HT1080 (cell line): Measurements from ENCODE around the gene AGRN. TPM values are rescaled to one million over a fixed set of nuclear protein-coding genes. Genes with fewer than 3 reads are reported as not detected.
"Not testable (repeated sequence)": the region's sequence is repeated elsewhere in the genome, so short reads cannot be mapped to it uniquely, and the experiment has no call there.

ENCODE experiments used
- DNase-seq: peaks from one replicate; pipeline ENCODE4 v3.0.0-alpha.2; 2015; ENCODE audit warnings: low read depth
- total RNA-seq: library from RNA; depleted of rRNA; stranded (reverse); fragments of >200 nt; shearing (Covaris generic); gene quantifications from 2 replicates; pipeline ENCODE4 v1.2.3, GENCODE V29; 2014

AGRN gene
- total RNA-seq, 1 experiment from 2014 or later: 101 TPM

DNA sequence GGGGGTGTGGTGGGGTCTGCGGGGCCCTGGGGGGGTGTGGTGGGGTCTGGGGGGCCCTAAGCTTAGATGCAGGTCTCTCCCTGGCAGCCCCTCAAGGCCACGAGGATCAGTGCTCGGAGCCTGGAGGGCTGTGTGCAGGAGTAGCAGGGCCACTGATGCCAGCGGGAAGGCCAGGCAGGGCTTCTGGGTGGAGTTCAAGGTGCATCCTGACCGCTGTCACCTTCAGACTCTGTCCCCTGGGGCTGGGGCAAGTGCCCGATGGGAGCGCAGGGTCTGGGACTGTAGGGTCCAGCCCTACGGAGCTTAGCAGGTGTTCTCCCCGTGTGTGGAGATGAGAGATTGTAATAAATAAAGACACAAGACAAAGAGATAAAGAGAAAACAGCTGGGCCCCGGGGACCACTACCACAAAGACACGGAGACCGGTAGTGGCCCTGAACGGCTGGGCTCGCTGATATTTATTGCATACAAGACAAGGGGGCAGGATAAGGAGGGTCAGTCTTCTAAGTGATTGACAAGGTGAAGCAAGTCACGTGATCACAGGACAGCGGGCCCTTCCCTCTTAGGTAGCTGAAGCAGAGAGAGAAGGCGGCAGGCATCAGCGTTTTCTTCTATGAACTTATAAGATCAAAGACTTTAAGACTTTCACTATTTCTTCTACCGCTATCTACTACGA, 45.5 kb downstream of the AGRN start:
- DNase-seq: no peak

DNA sequence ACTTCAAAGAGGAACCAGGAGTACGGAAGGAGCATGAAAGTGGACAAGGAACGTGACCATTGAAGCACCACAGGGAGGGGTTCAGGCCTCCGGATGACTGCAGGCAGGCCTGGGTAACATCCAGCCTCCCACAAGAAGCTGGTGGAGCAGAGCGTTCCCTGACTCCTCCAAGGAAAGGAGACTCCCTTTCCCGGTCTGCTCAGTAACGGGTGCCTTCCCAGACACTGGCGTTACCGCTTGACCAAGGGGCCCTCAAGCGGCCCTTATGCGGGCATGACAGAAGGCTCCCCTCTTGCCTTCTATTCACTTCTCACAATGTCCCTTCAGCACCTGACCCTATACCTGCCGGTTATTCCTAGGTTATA, 46.0 kb downstream of the AGRN start:
- DNase-seq: not testable (repeated sequence)

DNA sequence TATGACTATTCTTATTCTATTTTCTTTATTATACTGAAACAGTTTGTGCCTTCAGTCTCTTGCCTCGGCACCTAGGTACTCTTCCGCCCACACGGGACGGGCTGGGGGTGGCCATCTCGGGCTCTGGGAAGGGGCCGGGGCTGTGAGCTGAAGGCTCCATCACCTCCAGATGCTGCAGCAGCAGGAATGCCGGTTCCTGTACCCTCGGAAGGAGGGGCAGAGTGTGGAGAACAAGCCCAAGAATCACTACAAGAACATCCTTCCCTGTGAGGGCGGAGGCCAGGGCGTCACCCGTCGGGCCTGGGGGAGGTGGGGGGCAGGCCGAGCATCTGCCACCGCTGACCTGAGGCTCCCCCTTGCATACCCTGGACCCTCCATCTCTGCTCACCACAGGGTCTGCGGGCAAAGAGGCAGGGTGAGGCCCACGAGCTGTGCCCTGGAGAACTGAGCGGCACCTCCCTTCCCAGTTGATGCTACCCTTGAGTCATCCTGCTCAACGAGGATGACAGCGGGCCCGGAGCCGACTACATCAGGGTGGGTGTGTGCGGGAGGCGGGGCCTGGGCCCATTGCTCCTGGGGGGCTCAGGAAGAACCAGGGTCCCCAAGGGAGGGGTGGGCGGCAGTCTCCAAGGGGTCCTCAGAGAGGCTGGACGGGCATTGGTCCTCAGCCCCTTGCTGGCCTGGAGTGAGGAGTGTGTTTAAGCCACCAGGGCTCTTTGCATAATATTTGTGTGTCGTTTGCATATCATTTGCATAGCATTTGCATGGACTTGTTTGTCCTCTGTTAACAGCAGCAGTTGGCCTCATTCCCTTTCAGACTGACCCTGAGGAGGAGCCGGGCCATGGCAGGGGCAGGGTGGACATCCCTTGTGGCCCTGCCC, 46.7 kb downstream of the AGRN start:
- no peak for DNase-seq

- DNase-seq: no peak
Measured at GRCh38 chr1:1067284-1067859, 47.5 kb downstream of the AGRN start.

- no peak for DNase-seq
Measured at GRCh38 chr1:1067860-1068516, 48.1 kb downstream of the AGRN start.

- DNase-seq: no peak
Measured at GRCh38 chr1:1068517-1069055, 48.7 kb downstream of the AGRN start.

DNA sequence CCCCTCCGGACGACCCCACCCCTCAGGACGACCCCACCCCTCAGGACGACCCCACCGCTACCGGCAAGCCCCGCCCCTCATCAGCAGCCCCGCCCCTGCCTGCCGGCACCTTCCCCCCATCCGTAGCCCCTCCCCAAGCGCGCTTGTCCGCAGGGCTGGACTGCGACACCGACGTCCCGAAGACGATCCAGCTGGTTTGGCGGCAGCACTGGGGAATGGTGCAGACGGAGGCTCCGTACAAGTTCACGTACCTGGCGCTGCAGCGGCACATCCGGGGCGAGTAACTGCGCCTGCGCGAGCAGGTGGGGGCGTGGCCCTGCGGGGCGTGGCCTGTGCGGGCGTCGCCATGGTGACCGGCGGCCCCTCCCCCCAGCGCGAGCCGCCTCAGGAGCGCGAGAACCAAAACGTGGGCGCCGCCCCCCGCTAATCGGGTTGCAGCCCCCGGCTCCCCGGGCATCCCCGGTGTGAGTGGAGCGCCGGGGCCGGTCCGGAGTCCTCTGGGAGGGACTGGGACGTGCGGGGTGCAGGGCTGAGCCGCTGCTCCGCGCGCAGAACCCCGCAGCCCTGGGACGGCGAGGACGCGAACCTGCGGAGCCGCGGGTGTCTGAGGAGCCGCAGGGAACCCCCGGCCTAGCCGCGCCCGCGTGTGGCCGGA, 49.3 kb downstream of the AGRN start:
- DNase-seq: peak; percentile 28

DNA sequence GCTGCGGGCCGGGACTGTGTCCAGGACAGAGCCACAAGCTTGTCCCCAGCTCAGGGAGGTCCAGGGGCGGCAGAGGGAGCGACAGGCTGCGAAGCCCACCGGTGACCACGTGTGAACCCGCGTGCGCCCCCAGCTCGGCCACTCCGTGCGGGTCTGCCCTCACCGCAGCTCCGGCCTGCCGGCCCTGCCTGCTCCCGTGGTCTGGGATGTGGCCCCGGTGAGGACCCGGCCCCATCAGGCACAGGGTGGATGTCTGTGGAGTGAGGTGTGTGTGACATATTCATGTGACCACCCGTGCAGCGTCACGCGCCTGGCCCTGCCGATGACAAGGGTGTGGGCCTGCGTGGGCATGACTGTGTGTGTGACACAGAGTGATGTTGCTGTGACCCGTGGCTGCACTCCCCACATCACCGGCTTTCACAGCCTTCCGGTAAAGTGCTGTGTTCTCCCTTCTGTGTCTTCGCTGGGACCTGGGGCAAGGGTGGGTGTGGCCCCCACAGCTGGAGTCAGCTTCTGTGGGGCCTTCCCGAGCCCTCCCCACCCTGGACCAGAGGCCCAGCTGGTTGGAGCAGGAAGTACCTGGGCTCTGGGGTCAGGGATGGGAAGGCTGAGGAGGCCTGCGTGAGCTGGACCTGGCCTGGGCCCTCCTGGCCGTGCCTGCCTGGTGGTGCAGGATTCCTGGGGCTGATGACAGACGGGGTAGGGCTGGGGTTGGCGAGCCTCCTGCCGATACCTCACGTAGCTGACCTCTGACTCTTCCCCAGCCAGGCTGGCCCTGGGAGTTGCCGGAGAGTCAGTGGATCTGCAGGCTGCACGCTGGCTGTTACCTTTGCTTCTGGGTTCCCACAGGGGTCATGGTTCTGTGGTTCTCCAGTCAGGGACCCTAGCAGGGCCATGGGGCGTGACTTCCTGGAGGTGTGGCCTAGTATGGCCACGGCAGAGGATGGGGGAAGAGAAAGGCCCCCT, 50.1 kb downstream of the AGRN start:
- DNase-seq: no peak

- no peak for DNase-seq
Measured at GRCh38 chr1:1071486-1072298, 51.8 kb downstream of the AGRN start.

- DNase-seq: no peak
Measured at GRCh38 chr1:1072299-1072848, 52.5 kb downstream of the AGRN start.

DNA sequence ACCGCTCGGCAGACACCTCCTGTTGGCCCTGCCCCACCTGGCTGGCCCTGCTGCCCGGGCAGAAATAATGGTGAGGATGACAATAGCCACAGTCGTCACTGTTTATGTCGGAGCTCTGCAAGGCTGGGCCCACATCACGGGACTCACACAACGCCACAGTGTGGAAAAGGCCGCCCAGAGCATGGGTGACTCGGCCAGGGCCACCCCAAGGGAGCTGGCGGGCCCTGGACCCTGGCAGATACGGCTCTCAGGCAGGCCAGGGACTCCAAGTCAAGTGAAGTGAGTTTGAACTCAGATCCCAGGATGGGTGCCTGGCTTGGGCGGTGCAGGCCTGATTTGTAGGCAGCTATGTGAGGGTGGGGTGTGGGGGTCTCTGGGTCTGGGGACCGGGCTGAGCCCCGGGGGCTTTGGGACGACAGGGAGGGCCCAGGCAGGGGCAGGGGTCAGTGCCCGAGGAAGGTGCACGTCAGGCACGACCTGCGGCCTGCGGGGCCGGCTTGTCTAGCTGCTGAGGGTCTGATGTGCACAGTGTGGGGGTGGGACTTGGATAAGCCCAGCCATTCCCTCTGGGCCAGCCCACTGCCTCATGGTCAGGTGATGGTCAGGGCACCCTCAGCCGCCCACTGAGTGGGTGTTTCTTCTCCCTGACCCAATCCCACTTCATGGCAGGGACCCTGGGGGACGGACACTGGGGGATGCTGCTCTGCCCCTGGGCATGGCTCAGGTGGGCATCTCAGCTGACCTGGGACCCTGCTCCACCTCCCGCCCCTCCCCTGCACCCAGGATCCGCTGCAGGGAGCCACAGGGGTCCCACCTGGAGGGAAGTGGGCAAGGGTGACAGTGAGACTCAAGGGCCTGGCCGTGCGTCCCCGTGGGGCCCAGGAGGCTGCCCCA, 53.2 kb downstream of the AGRN start:
- DNase-seq: no peak

DNA sequence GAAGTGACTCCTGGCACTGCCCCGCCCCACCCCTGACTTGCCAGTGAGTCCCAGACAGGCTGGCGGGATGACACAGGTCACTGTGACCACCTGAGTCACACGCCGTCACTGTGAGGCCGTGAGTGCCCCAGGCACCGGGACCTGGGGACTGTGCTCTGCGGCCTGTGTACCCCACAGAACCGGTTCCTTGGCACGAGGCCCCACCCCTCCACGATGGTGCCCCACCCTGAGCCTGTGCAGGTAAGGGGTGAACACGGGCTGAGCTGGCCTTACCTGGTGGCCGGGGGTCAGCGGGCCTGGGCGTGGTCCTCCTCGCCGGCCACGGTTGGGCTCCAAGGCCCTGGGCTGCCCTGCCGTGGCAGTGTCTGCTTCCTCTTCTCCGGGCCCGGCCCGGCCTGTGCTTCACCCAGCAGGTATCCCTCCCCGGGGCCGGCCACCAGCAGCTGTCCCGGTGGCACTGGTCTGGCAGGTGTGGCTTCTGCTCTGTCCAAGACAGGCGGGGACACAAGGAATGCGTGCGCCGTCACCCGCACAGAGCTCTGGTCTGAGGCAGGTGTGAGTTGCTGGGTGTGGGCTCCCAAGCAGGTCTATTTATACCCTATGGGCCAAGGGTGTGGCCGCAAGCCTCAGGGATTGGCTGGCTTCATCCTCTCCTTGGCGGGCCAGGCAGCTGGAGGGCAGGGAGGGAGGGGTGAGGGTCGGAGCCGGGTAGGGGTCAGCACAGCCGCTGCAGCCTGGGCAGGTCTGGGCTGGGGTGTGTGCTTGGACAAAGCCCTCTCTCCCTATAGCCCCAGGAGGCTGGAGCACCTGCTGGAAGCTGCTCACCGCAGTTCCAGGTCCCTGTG, 54.0 kb downstream of the AGRN start, which contains the start of gene RNF223:
Gene RNF223 (minus strand): TSS at position 564 of the 845 bp plus-strand sequence. CDS start 1,740 bp downstream, outside the sequence.
- DNase-seq: no peak

DNA sequence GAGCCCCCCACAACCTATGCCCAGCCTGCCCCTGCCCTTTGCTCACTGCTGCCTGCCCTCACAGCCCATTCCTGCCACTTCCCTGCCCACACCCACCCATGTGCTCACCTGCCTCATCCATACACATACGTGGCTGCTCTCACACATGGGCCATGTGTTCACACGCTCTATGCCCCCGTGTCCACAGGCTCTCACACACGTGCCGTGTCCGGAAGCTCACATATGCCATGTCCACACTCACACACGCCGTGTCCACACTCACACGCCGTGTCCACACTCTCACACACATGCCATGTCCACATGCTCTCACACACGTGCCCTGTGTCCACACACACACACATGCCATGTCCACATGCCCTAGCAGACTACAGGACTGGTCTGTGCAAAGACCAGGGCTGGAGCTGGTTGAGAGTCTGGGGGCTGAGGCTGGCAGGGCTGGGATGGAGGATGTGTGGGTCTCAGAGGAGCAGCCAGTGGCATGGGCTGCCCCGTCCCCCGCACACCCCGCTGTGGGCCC, 54.8 kb downstream of the AGRN start:
- no peak for DNase-seq

- no peak for DNase-seq
Measured at GRCh38 chr1:1075148-1075935, 55.4 kb downstream of the AGRN start.

GRCh38 chr1:1077396-1077795, 57.5 kb downstream of the AGRN start:
- DNase-seq: not testable (repeated sequence)
